Measurements from ENCODE around the gene CDK2.
A peak's percentile ranks its signal among the peaks of the same experiment; 100 is the strongest.

CDK2 gene

GRCh38 chr12:56017181-56017580, 50.6 kb downstream of the CDK2 start:
- DNase-seq: no peak

- no peak for DNase-seq
These were observed 51.7 kb downstream of the CDK2 start for GRCh38 chr12:56018356-56018755.

GRCh38 chr12:56020423-56021184, 54.0 kb downstream of the CDK2 start, which contains the start of gene IKZF4:
Gene IKZF4 (plus strand): TSS chr12:56021043. CDS start chr12:56021494, 451 bp downstream.
- peak; percentile 25 for DNase-seq

- DNase-seq: no peak
These were observed 55.4 kb downstream of the CDK2 start for GRCh38 chr12:56021889-56022497.
